Testis (tissue), 2 donors: Measurements from ENCODE around the gene BCL11B.

Experiments
- CTCF ChIP-seq, 3 experiments: fragments of 450-650 bp in 2 of 3; fragments of 200-600 bp in 1 of 3; sonication (generic) in 1 of 3; IDR thresholded peaks; one replicate each; pipeline ENCODE4 v1.5.1; 2016 to 2019; ENCODE audit warnings: antibody characterized with exemption in 3 of 3, mild to moderate bottlenecking in 2 of 3, moderate library complexity in 1 of 3
- POLR2A ChIP-seq: fragments of 450-650 bp; IDR thresholded peaks from one replicate; pipeline ENCODE4 v1.6.1; 2017; ENCODE audit warnings: antibody characterized with exemption, mild to moderate bottlenecking, moderate library complexity

- TF ChIP-seq POLR2A (no peak), CTCF (IDR thresholded peaks at IDR 0.05) (no peak)
Observed at GRCh38 chr14:99201351-99202073, 70.5 kb downstream of the BCL11B start.
